K562 (cell line): ENCODE data around the gene PPP4C. TPM values are rescaled to one million over a fixed set of nuclear protein-coding genes. Genes with fewer than 3 reads are reported as not detected.
A peak's percentile ranks its signal among the peaks of the same experiment; 100 is the strongest.

Experiments used
- ARID2 ChIP-seq: fragments of 450-650 bp; IDR thresholded peaks from 2 replicates; pipeline ENCODE4 v1.6.1; 2017; ENCODE audit warnings: antibody characterized with exemption, mild to moderate bottlenecking
- CBFB ChIP-seq: sonication (generic); formaldehyde crosslinking; IDR thresholded peaks from 2 replicates; pipeline ENCODE4 v1.4.0; 2020; ENCODE audit warnings: mild to moderate bottlenecking, missing genetic modification reagents
- CHCHD3 ChIP-seq: fragments of 250-450 bp; sonication (Bioruptor Pico); IDR thresholded peaks from 2 replicates; pipeline ENCODE4 v2.1.2; 2022; ENCODE audit warnings: mild to moderate bottlenecking
- CREM ChIP-seq: IDR thresholded peaks from 2 replicates; pipeline ENCODE4 v1.6.1; 2014; ENCODE audit warnings: antibody characterized with exemption, low read depth
- GTF2E2 ChIP-seq: fragments of 200-800 bp; sonication (Bioruptor generic); IDR thresholded peaks from 2 replicates; pipeline ENCODE4 v1.6.1; 2016; ENCODE audit warnings: missing genetic modification characterization, missing compliant biosample characterization
- HSF4 ChIP-seq: fragments of 250-450 bp; sonication (Bioruptor Pico); IDR thresholded peaks from 2 replicates; pipeline ENCODE4 v2.1.2; 2022; ENCODE audit warnings: mild to moderate bottlenecking, moderate library complexity, borderline replicate concordance
- IRF9 ChIP-seq: fragments of 450-650 bp; IDR thresholded peaks from 2 replicates; pipeline ENCODE4 v1.6.1; 2016; ENCODE audit warnings: missing biosample characterization, missing genetic modification characterization
- NCOA6 ChIP-seq: fragments of 450-650 bp; IDR thresholded peaks from 2 replicates; pipeline ENCODE4 v1.6.1; 2017; ENCODE audit warnings: mild to moderate bottlenecking
- NFRKB ChIP-seq: fragments of 450-650 bp; IDR thresholded peaks from 2 replicates; pipeline ENCODE4 v1.6.1; 2016; ENCODE audit warnings: low read depth
- PCBP1 ChIP-seq: fragments of 200-400 bp; formaldehyde crosslinking; IDR thresholded peaks from 2 replicates; pipeline ENCODE4 v1.6.1; 2018; ENCODE audit warnings: mild to moderate bottlenecking, low read depth, low read length; ENCODE audit not compliant: poor library complexity, severe bottlenecking
- PTBP1 ChIP-seq: fragments of 200-400 bp; formaldehyde crosslinking; IDR thresholded peaks from 2 replicates; pipeline ENCODE4 v1.6.1; 2017; ENCODE audit warnings: low read depth, low read length
- RBM22 ChIP-seq: fragments of 200-400 bp; formaldehyde crosslinking; IDR thresholded peaks from 2 replicates; pipeline ENCODE4 v1.6.1; 2018; ENCODE audit warnings: low read length, low read depth; ENCODE audit not compliant: poor library complexity, severe bottlenecking
- SLC30A9 ChIP-seq: fragments of 250-450 bp; sonication (Bioruptor Pico); IDR thresholded peaks from 2 replicates; pipeline ENCODE4 v1.8.0; 2022; ENCODE audit warnings: mild to moderate bottlenecking, moderate library complexity
- SOX6 ChIP-seq: fragments of 450-650 bp; IDR thresholded peaks from 2 replicates; pipeline ENCODE4 v1.6.1; 2014; ENCODE audit warnings: mild to moderate bottlenecking
- TOE1 ChIP-seq, 2 experiments: fragments of 450-650 bp in 1 of 2; sonication (generic) in 1 of 2; formaldehyde crosslinking in 1 of 2; IDR thresholded peaks; 2 replicates each; pipeline versions ENCODE4 v1.7.1 to v1.8.0; 2016 to 2022; ENCODE audit warnings: borderline replicate concordance in 2 of 2, mild to moderate bottlenecking in 2 of 2, antibody characterized with exemption in 1 of 2, inconsistent platforms in 1 of 2, low read depth in 1 of 2, missing genetic modification reagents in 1 of 2, moderate library complexity in 1 of 2
- TRIM28 ChIP-seq: fragments of 450-650 bp; IDR thresholded peaks from 2 replicates; pipeline ENCODE4 v1.6.1; 2017
- USF2 ChIP-seq: sonication (generic); formaldehyde crosslinking; IDR thresholded peaks from 2 replicates; pipeline ENCODE4 v1.5.0; 2020; ENCODE audit warnings: missing genetic modification reagents
- ZKSCAN8 ChIP-seq: fragments of 200-800 bp; sonication (Bioruptor generic); IDR thresholded peaks from 2 replicates; pipeline ENCODE4 v1.6.1; 2016; ENCODE audit warnings: missing genetic modification characterization, missing compliant biosample characterization
- ZNF282 ChIP-seq: sonication (generic); formaldehyde crosslinking; IDR thresholded peaks from 2 replicates; pipeline ENCODE4 v1.8.1; 2023; ENCODE audit warnings: missing genetic modification reagents
- polyA plus RNA-seq, 8 experiments: library from polyadenylated mRNA; depleted of rRNA in 4 of 8; stranded (reverse) in 5 of 8; unstranded in 3 of 8; fragments of >200 nt; fragmentation: Nextera tagmentation in 2 of 8; fragmentation: Illumina TruSeq in 1 of 8; extraction: Ambion mirVana in 2 of 8; extraction: Trizol in 1 of 8; gene quantifications; 2 replicates each; pipeline versions ENCODE4 v1.2.1 to v1.2.3, GENCODE V29; 2011 to 2014; ENCODE audit warnings: inconsistent platforms in 1 of 8, missing spikeins in 1 of 8
- total RNA-seq, 7 experiments: library from RNA; depleted of rRNA in 6 of 7; stranded (reverse); fragments of >200 nt in 6 of 7; fragmentation: Illumina TruSeq in 2 of 7; extraction: Trizol in 2 of 7; gene quantifications; 2 replicates each; pipeline versions ENCODE4 v1.2.1 to v1.2.3, GENCODE V29; 2011 to 2021; ENCODE audit warnings: low replicate concordance in 1 of 7
- TF ChIP-seq, protein P1 (sequence below): fragments of 450-650 bp; IDR thresholded peaks from 2 replicates; pipeline ENCODE4 v1.6.1; 2016; ENCODE audit warnings: mild to moderate bottlenecking
- TF ChIP-seq, protein P2 (sequence below): fragments of 250-450 bp; sonication (Bioruptor Pico); IDR thresholded peaks from 2 replicates; pipeline ENCODE4 v1.9.0; 2021; ENCODE audit warnings: mild to moderate bottlenecking, inconsistent platforms

PPP4C gene
- total and polyA plus RNA-seq, 9 of the 15 experiments (the other 6 are each of a cell fraction or from before 2014, with no cell fraction given): 3.5 to 183 (median 131) TPM

GRCh38 chr16:30091474-30092372 lies 15.9 kb downstream of the PPP4C start, which contains the start of gene TBX6 (continued):
- no peak for TF ChIP-seq ZKSCAN8 (CRISPR knock-in tag)
- no peak for TF ChIP-seq ZNF282
- no peak for TF ChIP-seq PTBP1
- TF ChIP-seq NCOA6: peak; percentile 91
- 0 out of 2 replicates have a peak, but pooled peaks have one; percentile 59 for TF ChIP-seq CHCHD3 (CRISPR knock-in tag)
- TF ChIP-seq, protein P1, sequence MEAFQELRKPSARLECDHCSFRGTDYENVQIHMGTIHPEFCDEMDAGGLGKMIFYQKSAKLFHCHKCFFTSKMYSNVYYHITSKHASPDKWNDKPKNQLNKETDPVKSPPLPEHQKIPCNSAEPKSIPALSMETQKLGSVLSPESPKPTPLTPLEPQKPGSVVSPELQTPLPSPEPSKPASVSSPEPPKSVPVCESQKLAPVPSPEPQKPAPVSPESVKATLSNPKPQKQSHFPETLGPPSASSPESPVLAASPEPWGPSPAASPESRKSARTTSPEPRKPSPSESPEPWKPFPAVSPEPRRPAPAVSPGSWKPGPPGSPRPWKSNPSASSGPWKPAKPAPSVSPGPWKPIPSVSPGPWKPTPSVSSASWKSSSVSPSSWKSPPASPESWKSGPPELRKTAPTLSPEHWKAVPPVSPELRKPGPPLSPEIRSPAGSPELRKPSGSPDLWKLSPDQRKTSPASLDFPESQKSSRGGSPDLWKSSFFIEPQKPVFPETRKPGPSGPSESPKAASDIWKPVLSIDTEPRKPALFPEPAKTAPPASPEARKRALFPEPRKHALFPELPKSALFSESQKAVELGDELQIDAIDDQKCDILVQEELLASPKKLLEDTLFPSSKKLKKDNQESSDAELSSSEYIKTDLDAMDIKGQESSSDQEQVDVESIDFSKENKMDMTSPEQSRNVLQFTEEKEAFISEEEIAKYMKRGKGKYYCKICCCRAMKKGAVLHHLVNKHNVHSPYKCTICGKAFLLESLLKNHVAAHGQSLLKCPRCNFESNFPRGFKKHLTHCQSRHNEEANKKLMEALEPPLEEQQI: no peak
- no peak for TF ChIP-seq IRF9 (tag)
- peak; percentile 18; the same call in 1 of the 2 replicates for TF ChIP-seq GTF2E2 (tag)
- TF ChIP-seq PCBP1: no peak
- TF ChIP-seq TOE1 (IDR thresholded peaks at IDR 0.05; ENCODE audit: borderline replicate concordance): no peak
- TF ChIP-seq TOE1 (CRISPR knock-in tag; IDR thresholded peaks at IDR 0.05; ENCODE audit: borderline replicate concordance, low read depth): no peak
- no peak for TF ChIP-seq HSF4 (CRISPR knock-in tag)
- TF ChIP-seq TRIM28: no peak
- no peak for TF ChIP-seq CBFB (CRISPR knock-in tag)
- TF ChIP-seq ARID2: no peak
- no peak for TF ChIP-seq NFRKB
- peak; percentile 89 for TF ChIP-seq CREM
- TF ChIP-seq USF2 (CRISPR knock-in tag): no peak
- no peak for TF ChIP-seq SLC30A9 (CRISPR knock-in tag)
- peak; percentile 32 for TF ChIP-seq RBM22
- TF ChIP-seq, protein P2, sequence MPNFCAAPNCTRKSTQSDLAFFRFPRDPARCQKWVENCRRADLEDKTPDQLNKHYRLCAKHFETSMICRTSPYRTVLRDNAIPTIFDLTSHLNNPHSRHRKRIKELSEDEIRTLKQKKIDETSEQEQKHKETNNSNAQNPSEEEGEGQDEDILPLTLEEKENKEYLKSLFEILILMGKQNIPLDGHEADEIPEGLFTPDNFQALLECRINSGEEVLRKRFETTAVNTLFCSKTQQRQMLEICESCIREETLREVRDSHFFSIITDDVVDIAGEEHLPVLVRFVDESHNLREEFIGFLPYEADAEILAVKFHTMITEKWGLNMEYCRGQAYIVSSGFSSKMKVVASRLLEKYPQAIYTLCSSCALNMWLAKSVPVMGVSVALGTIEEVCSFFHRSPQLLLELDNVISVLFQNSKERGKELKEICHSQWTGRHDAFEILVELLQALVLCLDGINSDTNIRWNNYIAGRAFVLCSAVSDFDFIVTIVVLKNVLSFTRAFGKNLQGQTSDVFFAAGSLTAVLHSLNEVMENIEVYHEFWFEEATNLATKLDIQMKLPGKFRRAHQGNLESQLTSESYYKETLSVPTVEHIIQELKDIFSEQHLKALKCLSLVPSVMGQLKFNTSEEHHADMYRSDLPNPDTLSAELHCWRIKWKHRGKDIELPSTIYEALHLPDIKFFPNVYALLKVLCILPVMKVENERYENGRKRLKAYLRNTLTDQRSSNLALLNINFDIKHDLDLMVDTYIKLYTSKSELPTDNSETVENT (CRISPR knock-in tag): peak; percentile 53; the same call in 1 of the 2 replicates
- no peak; the same call in 1 of the 2 replicates for TF ChIP-seq SOX6
